ENCODE measurements around the gene ANKRD61. TPM values are rescaled to one million over a fixed set of nuclear protein-coding genes. Genes with fewer than 3 reads are reported as not detected.
"Not testable (repeated sequence)": the region's sequence is repeated elsewhere in the genome, so short reads cannot be mapped to it uniquely, and the experiment has no call there.

The ANKRD61 gene
- polyA plus RNA-seq, 1 donor from 2014 or later, result not detected

DNA sequence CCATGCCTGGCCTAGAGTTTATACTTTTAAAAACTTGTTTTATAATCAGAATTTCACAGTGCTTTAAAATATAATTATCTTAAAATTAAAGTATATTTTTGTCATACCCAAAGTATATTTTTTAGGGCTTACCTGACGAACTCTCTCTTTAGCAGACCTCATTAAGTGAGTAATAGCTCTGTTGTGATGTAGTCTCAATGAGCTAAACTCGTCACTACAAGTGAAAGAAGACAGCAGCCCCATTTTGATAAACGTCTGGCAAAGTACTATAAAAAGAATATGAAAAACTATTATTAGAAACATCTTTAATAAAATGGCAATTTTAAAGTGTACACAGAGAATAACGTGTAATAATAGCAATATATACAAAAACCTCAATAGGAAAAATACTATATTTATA is 18.6 kb downstream of the ANKRD61 start:
- no peaks in the 10 kb centered on the region for H3K9me2 ChIP-seq (ENCODE audit: insufficient read depth, low read length)
- TF ChIP-seq, protein P1, sequence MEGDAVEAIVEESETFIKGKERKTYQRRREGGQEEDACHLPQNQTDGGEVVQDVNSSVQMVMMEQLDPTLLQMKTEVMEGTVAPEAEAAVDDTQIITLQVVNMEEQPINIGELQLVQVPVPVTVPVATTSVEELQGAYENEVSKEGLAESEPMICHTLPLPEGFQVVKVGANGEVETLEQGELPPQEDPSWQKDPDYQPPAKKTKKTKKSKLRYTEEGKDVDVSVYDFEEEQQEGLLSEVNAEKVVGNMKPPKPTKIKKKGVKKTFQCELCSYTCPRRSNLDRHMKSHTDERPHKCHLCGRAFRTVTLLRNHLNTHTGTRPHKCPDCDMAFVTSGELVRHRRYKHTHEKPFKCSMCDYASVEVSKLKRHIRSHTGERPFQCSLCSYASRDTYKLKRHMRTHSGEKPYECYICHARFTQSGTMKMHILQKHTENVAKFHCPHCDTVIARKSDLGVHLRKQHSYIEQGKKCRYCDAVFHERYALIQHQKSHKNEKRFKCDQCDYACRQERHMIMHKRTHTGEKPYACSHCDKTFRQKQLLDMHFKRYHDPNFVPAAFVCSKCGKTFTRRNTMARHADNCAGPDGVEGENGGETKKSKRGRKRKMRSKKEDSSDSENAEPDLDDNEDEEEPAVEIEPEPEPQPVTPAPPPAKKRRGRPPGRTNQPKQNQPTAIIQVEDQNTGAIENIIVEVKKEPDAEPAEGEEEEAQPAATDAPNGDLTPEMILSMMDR (IDR thresholded peaks at IDR 0.05; ENCODE audit: poor library complexity, severe bottlenecking), result no peak
- TF ChIP-seq EP300 (conservative IDR thresholded peaks at IDR 0.05; ENCODE audit: poor library complexity, severe bottlenecking), result no peak
- no peak for TF ChIP-seq POLR2AphosphoS5 (IDR thresholded peaks at IDR 0.05)
- no peak for TF ChIP-seq REST (IDR thresholded peaks at IDR 0.05; ENCODE audit: borderline replicate concordance)
- no peak for TF ChIP-seq SMC3 (conservative IDR thresholded peaks at IDR 0.05; ENCODE audit: poor library complexity)
- no peak for TF ChIP-seq MXI1 (conservative IDR thresholded peaks at IDR 0.05; ENCODE audit: poor library complexity, severe bottlenecking)
- TF ChIP-seq TAF1 (IDR thresholded peaks at IDR 0.05; ENCODE audit: low read depth), result no peak
- TF ChIP-seq RAD21 (conservative IDR thresholded peaks at IDR 0.05), result no peak
- H3K9ac ChIP-seq (ENCODE audit: low read length), result no peak overlapping the region
- H3F3A ChIP-seq (ENCODE audit: insufficient read depth, low read length, poor library complexity, severe bottlenecking), result no peaks in the 10 kb centered on the region
- no peak overlapping the region for H2AFZ ChIP-seq (ENCODE audit: low read depth, low read length)
- no peaks in the 10 kb centered on the region for H4K20me1 ChIP-seq (ENCODE audit: insufficient read depth)
- no peaks in the 10 kb centered on the region for H3K79me2 ChIP-seq (replicated peaks; ENCODE audit: insufficient read depth, low read length)
- H3K27ac ChIP-seq (ENCODE audit: low read length), result no peak overlapping the region
- H3K36me3 ChIP-seq (ENCODE audit: insufficient read depth, low read length), result peaks cover 5% of the 10 kb centered on the region
- no peak overlapping the region for H3K4me2 ChIP-seq (ENCODE audit: low read length)
- H3K27me3 ChIP-seq (ENCODE audit: insufficient read depth, low read depth, low read length), result no peaks in the 10 kb centered on the region
- H3K9me3 ChIP-seq (ENCODE audit: low read length), result no peaks in the 10 kb centered on the region
- H3K4me3 ChIP-seq (ENCODE audit: low read length), result no peak overlapping the region

DNA sequence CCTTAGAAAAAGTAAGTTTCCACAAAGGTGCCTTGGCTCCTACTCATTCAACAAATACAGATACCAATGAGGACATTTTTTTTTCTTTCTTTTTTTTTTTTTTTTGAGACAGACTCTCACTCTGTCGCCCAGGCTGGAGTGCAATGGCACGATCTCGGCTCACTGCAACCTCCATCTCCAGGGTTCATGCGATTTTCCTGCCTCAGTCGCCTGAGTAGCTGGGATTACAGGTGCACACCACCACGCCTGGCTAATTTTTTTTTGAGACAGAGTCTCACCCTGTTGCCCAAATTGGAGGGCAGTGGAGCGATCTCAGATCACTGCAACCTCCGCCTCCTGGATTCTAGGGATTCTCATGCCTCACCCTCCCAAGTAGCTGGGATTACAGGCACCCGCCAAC is 20.0 kb downstream of the ANKRD61 start:
- not testable (repeated sequence) for H3K9me2 ChIP-seq (ENCODE audit: insufficient read depth, low read length); H4K20me1 ChIP-seq (ENCODE audit: insufficient read depth); H3K27ac ChIP-seq (ENCODE audit: low read length); H3K9me3 ChIP-seq (ENCODE audit: low read length); H3K36me3 ChIP-seq (ENCODE audit: insufficient read depth, low read length); H2AFZ ChIP-seq (ENCODE audit: low read depth, low read length); H3K4me3 ChIP-seq (ENCODE audit: low read length); H3K27me3 ChIP-seq (ENCODE audit: insufficient read depth, low read depth, low read length); H3F3A ChIP-seq (ENCODE audit: insufficient read depth, low read length, poor library complexity, severe bottlenecking); H3K4me2 ChIP-seq (ENCODE audit: low read length); H3K79me2 ChIP-seq (replicated peaks; ENCODE audit: insufficient read depth, low read length); H3K9ac ChIP-seq (ENCODE audit: low read length)

DNA sequence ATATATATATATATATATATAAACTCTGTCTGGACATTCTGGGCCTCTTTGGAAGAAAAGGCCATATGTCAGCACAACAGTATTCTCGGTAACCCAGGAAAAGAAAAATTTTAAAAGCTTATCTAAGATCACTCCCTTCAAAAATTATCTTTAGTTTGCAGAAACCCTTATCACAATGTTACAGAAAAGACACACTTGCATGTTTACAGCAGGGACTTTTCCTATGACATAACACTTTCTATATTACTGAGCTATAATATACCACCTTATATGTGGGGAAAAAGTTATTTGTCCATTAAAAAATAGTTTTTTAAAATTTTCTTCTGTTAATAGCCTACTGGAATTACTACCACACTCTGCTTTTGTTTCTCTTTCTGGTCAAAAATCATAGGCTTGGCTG is 25.4 kb downstream of the ANKRD61 start:
- H3K27me3 ChIP-seq (ENCODE audit: insufficient read depth, low read depth, low read length), result no peaks in the 10 kb centered on the region
- no peak overlapping the region for H3K9ac ChIP-seq (ENCODE audit: low read length)
- H2AFZ ChIP-seq (ENCODE audit: low read depth, low read length), result no peak overlapping the region
- peak overlapping the region; percentile 78 for H3K4me3 ChIP-seq (ENCODE audit: low read length)
- H3K79me2 ChIP-seq (replicated peaks; ENCODE audit: insufficient read depth, low read length), result peaks cover 20% of the 10 kb centered on the region
- TF ChIP-seq EZH2 (IDR thresholded peaks at IDR 0.05; ENCODE audit: borderline replicate concordance, insufficient read depth, low read length, poor library complexity, severe bottlenecking) (no peak), REST (IDR thresholded peaks at IDR 0.05; ENCODE audit: borderline replicate concordance) (no peak), RAD21 (conservative IDR thresholded peaks at IDR 0.05) (no peak)
- H3K36me3 ChIP-seq (ENCODE audit: insufficient read depth, low read length), result no peaks in the 10 kb centered on the region
- H3K9me2 ChIP-seq (ENCODE audit: insufficient read depth, low read length), result no peaks in the 10 kb centered on the region
- H3K27ac ChIP-seq (ENCODE audit: low read length), result no peak overlapping the region
- H3K4me2 ChIP-seq (ENCODE audit: low read length), result no peak overlapping the region
- no peaks in the 10 kb centered on the region for H3K9me3 ChIP-seq (ENCODE audit: low read length)
- H3F3A ChIP-seq (ENCODE audit: insufficient read depth, low read length, poor library complexity, severe bottlenecking), result no peaks in the 10 kb centered on the region
- H4K20me1 ChIP-seq (ENCODE audit: insufficient read depth), result no peaks in the 10 kb centered on the region
